Effector CD8-positive, alpha-beta T cell (primary cell): Measurements from ENCODE around the gene OSGEP.

Experiments
- DNase-seq: peaks from one replicate; lab custom pipeline; 2025; lab: John Stamatoyannopoulos, UW
- total RNA-seq, 4 experiments: gene quantifications; one replicate each; lab custom pipeline; 2026; lab: John Stamatoyannopoulos, UW

Gene OSGEP
- total RNA-seq = 67.5 to 88.9 (median 76.2) reads per million in 4 experiments

GRCh38 chr14:20454516-20455354, at the start of gene OSGEP, which contains the start of gene APEX1:
Gene OSGEP (minus strand): TSS chr14:20454812. CDS start chr14:20454683, 129 bp downstream.
Gene APEX1 (plus strand): TSS chr14:20455226. CDS start chr14:20455646, 420 bp downstream.
- peak; percentile 95 for DNase-seq

- DNase-seq = no peak
Observed at GRCh38 chr14:20503898-20504297, 49.3 kb upstream of the OSGEP start.

- DNase-seq = no peak
Observed at GRCh38 chr14:20501346-20501745, 46.7 kb upstream of the OSGEP start.

- no peak for DNase-seq
Observed at GRCh38 chr14:20499881-20500280, 45.3 kb upstream of the OSGEP start.

- no peak for DNase-seq
Observed at GRCh38 chr14:20499108-20499507, 44.5 kb upstream of the OSGEP start.

- DNase-seq = no peak
Observed at GRCh38 chr14:20498622-20499021, 44.0 kb upstream of the OSGEP start.

GRCh38 chr14:20494935-20495766, 40.5 kb upstream of the OSGEP start:
- no peak for DNase-seq

- no peak for DNase-seq
Observed at GRCh38 chr14:20493634-20494033, 39.0 kb upstream of the OSGEP start.

- DNase-seq = no peak
Observed at GRCh38 chr14:20492486-20492885, 37.9 kb upstream of the OSGEP start.

GRCh38 chr14:20490563-20490962, 36.0 kb upstream of the OSGEP start:
- DNase-seq = no peak

GRCh38 chr14:20489093-20489994, 34.7 kb upstream of the OSGEP start:
- DNase-seq = no peak

GRCh38 chr14:20487396-20487725, 32.7 kb upstream of the OSGEP start:
- no peak for DNase-seq

GRCh38 chr14:20486684-20487395, 32.2 kb upstream of the OSGEP start:
- DNase-seq = no peak

- DNase-seq = no peak
Observed at GRCh38 chr14:20485900-20486299, 31.3 kb upstream of the OSGEP start.

GRCh38 chr14:20482382-20482781, 27.8 kb upstream of the OSGEP start:
- DNase-seq = no peak

- DNase-seq = no peak
Observed at GRCh38 chr14:20478894-20479293, 24.3 kb upstream of the OSGEP start.

GRCh38 chr14:20477211-20477876, 22.7 kb upstream of the OSGEP start:
- peak; percentile 7 for DNase-seq

GRCh38 chr14:20476776-20477175, 22.2 kb upstream of the OSGEP start:
- no peak for DNase-seq

GRCh38 chr14:20472536-20473169, 18.0 kb upstream of the OSGEP start:
- no peak for DNase-seq

GRCh38 chr14:20470603-20470901, 15.9 kb upstream of the OSGEP start:
- DNase-seq = no peak
